Superior temporal gyrus (tissue), 1 donor: ENCODE measurements around the gene MLLT10.

Experiments
- DNase-seq: peaks from one replicate; pipeline ENCODE4 v3.0.0-alpha.2; 2016; ENCODE audit errors: extremely low spot score

The MLLT10 gene

DNA sequence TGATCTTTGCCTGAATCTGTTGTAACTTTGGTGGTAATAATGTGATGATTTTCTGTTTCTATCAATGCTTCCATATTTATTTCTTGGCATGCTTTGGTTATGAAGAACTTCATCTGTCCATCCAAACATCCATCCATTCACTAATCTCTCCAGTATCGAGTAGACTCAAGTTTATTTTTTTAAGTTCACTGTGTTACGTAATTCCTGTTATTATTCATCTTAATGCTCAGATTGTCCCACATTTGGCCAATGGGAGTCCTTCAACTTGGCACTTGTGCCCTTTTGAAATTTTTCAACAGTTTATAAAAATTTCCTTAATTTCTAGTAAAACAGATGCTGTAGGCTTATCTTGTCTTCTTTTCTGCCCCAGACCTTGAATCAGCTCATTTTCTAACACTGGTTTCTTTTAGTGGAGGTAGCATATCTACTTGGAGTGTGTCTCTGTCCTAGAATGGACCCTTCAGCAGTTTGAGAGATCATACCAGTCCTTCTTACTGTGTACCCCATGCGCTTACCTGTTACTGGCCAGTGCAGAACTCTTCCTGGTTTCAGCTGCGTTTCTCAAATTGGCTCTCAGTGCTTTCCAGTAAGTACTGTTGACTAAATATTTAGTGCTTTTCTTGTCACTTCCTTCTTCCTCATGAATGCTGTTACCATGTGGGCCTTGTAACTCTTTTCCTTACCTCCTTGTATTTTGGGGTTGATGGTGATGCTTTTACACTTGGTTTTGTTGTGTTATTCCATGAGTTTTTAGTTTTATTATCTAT, 100.8 kb downstream of the MLLT10 start:
- DNase-seq, result no peak

DNA sequence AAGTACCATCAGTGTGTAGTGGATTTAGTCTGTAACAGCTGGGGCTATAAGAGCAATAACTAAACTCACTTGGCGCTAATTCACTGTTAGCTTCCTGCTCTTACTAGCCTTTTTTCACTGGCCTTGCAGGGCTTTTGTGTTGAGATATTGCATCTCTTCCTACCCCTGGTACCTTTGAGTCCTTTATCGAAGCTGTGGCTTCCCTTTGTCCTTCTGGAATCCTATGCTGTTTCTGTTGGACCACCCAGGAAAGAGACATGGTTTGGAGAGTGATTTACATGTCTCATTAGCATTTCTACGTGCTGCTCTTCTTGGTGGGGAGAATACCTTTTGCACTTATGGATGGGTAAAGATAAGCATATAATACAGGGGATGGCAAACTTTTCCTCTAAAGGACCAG, 103.8 kb downstream of the MLLT10 start:
- DNase-seq, result no peak

DNA sequence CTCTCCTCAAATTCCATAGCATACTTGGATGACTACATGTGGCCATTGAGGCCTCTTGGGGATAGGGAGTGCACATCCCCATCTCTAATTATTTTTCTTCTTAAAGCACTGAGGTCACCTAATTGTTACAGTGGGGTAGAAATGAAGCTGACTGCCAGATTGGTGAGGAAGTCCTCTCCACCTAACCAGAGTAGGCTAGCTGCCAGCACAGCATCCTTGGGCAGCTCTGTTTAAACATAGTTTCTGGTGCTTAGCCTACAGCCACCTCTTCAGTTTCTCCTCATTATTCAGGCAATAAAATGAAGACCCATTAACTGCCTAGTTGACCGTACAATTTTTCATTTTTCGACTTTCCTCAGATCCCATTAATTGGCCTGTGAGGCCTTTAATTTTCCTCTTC, 104.6 kb downstream of the MLLT10 start:
- DNase-seq, result no peak

DNA sequence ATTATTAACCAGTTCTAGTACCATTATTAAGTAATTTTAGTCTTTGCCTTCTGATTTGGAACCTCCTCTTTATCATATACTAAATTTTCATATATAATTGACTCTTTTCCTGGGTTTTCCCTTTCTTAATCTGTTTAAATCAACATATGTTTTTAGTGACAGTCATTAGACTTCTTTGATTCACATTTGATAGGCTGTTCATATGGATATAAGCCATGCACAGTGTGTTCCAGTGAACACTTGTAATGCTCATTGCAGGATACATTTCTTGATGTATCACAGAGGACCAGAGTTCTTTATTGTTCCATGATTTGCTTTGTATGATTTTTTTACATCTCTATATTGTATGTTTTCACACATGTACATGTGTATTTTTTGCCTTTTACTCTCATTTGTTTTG, 114.0 kb downstream of the MLLT10 start:
- no peak for DNase-seq

DNA sequence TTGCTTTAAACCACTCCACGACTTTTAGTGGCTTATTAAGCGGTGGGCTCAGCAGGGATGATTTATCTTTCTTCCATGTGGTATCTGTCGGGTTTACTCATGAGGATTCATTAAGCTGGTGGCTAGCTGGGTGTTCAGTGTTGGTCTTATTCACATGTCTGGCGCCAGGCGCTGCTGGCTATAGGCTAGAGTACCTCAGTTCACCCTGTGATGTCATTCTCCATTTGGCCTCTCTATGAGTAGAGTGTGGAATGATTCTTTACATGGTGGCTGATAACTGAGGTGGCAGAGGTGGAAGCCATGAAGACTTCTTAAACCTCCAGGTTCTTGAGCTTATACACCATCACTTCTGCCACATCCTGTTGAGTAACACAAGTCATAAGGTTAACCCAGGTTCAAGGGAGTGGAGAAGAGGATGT, 115.4 kb downstream of the MLLT10 start:
- no peak for DNase-seq

DNA sequence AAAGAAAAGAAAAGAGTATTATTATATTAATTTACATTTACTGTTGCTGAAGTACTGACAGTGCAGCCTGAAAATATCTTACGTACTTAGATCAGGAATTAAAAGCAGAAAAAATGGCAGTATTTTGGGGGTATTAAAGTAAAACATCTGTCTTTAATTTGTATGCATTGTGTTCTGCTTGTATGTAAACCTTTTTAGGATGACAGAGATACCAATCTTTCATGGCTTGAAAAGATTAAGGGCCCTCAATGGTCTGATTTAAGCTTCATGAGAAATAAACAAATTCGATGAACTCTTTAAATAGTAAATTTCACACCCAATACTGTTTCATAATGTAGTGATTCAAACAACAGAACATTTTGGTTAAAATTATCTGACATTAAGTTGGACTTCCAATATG, 116.3 kb downstream of the MLLT10 start:
- DNase-seq, result no peak

DNA sequence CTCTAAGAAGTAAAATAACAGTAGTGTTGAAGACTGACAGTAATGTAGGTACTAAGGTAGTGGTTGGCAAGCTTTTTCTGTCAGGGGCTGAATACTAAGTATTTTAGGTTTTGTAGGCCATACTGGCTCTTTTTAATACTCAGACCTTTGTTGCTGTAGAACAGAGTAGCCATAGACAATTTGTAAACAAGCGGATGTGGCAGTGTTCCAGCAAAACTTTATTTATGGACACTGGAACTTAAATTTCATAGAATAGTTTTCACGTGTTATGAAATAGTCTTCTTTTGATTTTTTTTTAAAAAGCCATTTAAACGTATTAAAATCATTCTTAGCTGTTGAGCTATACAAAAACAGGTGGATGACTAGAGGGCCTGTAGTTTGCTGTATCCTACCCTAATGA, 121.2 kb downstream of the MLLT10 start:
- no peak for DNase-seq

DNA sequence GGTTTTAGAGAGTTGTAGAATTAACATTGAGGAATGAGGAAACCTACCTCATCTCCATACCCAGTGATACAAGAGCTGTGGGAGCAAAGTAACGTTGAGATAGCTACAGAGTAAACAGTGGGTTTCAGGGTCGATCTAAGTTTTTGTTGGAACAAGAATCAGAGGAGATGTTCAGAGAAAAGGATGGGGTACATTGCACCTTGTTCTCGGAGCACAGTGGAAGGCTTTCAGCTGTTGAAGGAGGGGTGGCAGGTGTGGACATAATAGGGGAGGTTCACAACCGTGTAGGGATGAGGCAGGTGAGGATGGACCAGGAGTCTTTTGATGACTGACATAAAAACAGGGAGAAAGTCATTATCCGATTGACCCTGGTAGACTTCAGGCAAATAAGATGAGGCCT, 121.7 kb downstream of the MLLT10 start:
- no peak for DNase-seq

DNA sequence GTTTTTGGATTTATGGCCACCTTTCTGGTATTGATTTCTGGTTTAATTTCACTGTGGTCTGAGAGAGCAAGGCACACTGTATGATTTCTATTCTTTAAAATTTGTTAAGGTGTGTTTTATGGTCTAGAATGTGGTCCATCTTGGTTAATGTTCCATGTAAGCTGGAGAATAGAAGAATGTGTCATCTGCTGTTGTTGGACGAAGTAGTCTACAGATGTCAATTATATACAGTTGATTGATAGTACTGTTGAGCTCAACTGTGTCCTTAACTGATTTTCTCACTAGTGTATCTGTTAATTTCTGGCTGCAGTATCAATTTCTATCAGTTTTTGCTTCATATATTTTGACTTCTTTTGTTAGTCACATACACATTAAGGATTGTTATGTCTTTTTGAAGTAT, 127.1 kb downstream of the MLLT10 start:
- no peak for DNase-seq

DNA sequence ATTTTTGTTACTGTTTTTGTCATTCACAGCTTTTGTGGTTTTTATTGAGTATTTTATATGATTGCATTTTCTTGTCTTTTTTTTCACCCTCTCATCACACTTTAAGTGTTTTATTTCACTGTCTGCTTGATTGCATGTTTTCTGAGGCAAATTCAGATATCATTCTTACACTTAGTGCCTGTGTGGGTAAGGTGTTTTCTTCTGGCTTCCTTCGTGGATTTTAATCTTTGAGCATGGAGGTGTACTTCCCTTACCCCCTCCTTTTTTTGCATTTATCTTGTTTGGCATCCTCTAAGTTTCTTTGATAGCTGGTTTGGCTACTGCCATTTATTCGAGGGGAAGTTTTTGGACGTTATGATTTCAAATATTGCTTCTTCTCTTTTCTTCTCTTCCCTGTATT, 127.9 kb downstream of the MLLT10 start:
- no peak for DNase-seq

DNA sequence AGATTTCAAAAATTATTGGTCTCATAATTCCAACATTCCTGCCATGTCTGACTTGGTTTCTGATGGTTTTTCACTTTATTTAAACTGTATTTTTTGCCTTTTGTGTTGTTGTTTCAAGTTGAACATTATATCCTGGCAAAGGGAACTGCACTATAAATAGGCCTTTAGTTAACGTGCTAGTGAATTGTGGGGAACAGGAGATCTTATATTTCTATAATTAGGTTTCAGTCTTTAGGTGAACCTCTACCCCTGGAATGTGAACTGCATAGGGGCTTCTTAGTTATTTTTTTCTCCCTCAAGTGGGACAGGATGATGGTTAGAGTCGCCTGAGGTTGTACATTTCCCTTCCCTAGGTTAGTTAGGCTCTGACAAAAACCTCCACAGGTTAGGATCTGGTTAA, 128.6 kb downstream of the MLLT10 start:
- DNase-seq, result no peak

DNA sequence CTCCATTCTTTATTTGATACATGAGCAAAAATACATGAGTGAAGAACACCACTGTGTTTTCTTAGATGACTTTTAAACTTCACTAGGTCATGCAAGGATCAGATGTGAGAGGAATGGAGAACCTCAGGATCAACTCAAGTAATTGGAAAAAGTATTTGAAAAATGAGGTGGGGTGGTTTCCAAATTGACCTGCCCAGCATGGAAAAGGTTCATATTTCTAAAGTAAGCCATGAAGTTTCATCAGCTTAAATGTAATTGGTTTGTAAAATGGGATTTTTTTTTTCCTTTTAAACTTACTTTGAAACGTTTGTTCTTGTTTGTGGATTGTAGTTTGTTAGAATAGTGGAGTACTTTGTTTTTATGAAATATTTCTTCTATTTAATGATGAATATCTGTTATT, 134.8 kb downstream of the MLLT10 start:
- DNase-seq, result no peak

DNA sequence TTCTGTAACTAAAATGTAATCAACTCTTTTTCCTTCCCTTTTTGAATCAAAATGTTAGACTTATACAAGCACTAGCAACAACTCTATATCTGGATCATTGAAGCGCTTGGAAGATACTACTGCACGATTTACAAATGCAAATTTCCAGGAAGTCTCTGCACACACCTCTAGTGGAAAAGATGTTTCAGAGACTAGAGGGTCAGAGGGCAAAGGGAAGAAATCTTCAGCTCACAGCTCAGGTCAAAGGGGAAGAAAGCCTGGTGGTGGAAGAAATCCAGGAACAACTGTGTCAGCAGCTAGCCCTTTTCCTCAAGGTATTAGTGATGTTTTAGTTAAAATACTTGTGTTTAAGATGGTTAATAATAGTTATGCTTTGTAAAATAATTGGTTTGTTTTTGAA, 136.4 kb downstream of the MLLT10 start:
- no peak for DNase-seq

DNA sequence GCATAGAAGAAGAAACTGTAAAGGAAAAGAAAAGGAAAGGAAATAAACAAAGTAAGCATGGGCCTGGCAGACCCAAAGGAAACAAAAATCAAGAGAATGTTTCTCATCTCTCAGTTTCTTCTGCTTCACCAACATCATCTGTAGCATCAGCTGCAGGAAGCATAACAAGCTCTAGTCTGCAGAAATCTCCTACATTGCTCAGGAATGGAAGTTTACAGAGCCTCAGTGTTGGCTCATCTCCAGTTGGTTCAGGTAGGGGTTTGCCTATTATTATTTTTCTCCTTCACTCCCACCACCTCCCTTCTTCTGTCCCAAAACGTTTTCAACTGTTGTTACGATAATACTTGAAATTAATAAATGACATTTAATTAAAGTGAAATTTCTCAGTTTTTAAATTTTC, 139.6 kb downstream of the MLLT10 start:
- DNase-seq, result no peak

DNA sequence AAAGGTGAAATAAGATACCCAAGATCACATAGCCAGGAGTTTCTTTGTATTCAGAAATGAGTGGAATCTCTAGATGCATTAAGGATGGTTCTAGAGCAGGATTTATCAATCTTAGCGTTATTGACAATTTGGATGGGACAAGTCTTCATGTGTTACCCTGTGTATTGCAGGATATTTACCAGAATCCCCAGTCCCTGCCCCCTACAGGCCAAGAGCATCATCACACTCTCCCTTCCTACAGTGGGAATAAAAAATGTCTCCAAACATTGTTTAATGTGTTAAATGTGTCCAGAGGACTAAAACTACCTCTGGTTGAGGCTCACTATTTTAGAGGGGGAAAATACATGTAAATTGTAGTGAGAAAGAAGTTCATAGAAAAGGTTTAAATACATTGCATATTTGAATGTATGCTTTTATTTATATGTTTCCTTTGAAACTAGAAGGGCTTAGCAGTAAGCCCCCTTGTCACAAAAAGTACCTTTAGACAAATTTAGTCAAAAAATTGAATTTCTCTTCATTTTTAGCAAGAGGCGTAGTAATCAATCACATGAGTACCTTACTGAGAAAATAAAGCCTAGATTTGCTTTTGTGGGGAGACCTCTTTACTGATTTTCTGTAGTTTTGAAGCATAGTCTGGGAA, 141.2 kb downstream of the MLLT10 start:
- DNase-seq, result peak; percentile 52

DNA sequence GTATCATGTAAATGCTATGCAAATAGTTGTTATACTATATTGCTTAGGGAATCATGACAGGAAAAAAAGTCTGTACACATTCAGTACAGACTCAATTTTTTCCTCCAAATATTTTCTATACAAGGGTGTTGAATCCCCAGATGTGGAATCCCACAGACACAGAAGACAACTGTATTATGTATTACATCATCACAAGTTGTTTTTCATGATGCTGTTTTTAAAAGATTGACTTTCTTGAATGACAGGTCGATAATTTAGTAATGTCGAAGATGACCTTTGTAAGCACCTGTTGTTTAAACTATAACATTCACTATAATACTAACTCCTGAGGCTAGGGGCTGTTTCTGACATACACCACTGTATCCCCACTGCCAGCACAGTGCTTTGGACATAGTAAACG, 143.5 kb downstream of the MLLT10 start:
- DNase-seq, result no peak

DNA sequence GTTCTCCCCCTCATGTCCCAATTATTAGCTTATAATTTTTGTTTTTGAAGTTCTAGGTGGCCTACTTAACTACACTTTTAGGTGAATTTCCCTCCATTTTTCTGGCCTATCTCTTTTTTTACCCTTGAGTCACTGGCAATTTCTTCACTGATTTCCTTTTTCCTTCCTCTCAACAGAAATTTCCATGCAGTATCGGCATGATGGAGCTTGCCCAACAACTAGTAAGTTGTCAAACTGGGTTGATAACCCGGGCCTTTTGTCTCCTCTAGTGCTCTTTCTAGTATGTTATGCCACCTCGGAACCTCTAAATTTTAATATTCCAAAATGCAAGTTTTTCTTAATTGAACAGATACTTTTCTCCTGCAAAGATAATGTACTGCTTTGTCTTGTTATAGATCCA, 147.1 kb downstream of the MLLT10 start:
- no peak for DNase-seq

DNA sequence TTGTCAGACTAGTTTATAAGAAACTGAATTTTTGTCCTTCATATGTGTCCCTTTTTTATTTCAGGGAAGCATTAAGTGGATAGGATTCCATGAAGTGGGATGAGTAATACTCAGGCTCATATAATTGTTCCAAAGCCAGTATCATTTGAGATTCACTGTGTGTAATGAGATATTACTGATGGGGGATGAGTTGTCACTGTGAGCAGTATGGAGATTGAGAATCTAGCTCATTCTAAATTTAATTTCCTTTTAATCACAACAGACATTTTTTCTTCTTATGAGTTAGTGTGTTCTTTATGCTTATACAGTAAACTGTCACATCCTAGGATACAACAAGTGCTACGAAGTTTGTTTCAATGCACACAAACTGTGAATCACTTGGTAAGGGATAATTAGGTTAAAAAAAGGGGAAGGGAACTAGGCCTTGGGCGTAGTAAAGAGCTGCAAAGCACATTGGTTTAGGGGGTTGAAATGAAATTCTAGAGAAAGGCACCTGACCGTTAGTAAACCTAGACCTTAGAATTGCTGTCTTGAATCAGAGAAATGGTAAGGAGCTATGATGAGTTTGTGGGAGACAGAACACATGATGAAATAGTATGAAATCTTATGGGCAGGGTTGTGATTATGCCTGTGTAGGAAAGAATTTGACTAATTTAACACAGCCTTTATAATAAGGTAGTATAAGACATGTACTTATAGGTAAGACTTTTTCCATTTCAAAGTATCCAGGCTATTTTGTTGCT, 153.4 kb downstream of the MLLT10 start:
- DNase-seq, result no peak

DNA sequence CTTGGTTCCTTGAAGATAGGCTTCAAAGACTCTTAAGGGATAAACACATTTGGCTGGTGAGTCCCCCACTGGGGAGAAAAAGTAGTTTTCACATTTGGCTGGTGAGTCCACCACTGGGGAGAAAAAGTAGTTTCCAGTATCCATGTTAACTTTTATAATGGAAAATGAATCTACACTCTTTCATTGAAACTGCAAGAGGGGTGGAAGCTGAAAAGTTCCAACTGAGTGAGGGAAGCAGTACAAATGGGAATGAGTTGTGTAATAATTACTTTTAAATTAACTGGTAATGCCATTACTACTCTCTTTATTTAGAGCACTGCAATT, 153.9 kb downstream of the MLLT10 start:
- DNase-seq, result no peak

DNA sequence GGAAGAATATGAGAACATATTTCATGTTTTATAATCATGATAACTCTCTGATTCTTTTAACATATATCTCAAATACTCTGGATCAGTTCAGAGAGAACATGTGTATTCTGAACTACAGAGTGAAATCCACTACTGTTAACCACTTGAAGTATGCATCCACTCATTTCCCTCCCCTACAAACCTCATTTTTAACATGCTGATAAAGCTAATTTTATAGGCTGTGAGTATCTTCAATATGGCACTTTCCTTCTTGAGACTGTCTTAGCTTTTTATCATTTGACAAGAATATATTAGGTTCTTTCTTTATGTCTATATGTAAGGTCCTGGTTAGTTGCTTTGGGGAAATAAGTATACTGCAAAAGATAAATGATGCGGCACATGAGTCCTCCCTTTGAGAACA, 154.8 kb downstream of the MLLT10 start:
- DNase-seq, result no peak

DNA sequence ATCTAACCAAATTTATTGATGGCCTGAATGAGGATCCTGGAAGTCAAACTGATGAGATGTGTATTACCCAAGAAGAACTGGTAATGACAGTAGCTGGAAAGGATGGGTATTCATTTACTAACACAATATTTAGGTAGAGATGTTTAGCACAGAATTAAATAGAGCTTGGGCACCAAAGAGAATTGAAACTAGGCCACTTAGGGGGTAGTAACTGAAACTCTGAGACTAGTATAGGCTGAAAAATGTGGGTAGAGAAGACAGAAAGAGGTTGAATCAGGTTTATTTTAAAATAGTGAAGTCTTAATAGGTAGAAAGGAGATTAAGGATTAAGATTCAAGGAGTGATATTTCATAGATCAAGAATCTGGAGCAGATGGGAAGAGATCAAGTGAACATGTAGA, 155.8 kb downstream of the MLLT10 start:
- no peak for DNase-seq

DNA sequence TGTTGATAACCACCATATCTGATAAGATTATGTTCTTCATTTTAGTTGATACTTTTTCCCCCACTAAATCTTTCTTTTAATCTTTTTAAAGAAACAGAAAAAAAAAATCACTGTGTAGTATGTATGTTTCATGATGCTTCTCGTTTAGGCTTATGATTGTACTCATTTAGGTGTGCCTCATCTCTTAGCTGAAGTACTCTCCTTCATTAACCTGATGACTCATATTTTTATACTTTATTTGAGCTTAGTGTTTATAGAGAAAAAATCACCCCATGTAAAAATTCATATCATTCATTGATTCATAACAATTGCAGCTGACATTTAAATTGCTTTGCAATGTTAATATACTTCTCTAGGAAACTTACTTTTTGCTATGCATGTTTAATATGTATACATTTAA, 158.9 kb downstream of the MLLT10 start:
- no peak for DNase-seq

DNA sequence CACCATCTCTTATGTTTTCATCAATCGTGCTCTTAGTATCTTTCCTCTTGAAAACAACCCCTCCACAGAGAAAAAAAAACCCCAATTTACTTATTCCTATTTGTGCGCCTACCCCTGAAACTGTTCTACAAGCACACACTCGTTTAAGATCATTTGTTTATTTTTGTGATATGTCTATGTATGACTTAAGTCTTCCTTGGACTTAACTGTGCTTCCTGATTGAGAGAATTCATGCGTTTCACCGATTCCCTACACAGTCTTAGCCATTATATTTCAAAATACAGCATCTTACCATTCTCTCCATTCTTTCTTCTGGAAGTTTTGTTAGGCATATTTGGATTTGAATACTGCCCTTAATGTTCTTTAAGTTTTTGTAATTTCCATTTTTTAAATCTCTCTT, 159.4 kb downstream of the MLLT10 start:
- DNase-seq, result no peak
